H9 (cell line): ENCODE measurements around the gene BMP7. TPM values are rescaled to one million over a fixed set of nuclear protein-coding genes. Genes with fewer than 3 reads are reported as not detected.

Experiments
- DNase-seq: peaks from one replicate; pipeline ENCODE4 v3.0.0-alpha.2; 2017
- H2AFZ ChIP-seq: one replicate; pipeline ENCODE4 v1.6.1; 2013; ENCODE audit warnings: mild to moderate bottlenecking, low read length, control low read depth, moderate library complexity
- H2AK5ac ChIP-seq: 2 replicates; pipeline ENCODE4 v1.6.1; 2013; ENCODE audit warnings: low read length, control low read depth, mixed read lengths; ENCODE audit not compliant: insufficient read length
- H2BK120ac ChIP-seq: one replicate; pipeline ENCODE4 v1.6.1; 2013; ENCODE audit warnings: low read depth, mild to moderate bottlenecking, low read length, control low read depth, inconsistent platforms; ENCODE audit not compliant: poor library complexity, severe bottlenecking
- H2BK12ac ChIP-seq: 2 replicates; pipeline ENCODE4 v1.6.1; 2013; ENCODE audit warnings: low read length, control low read depth, mixed read lengths, low read depth; ENCODE audit not compliant: insufficient read length
- H2BK15ac ChIP-seq: 2 replicates; pipeline ENCODE4 v1.6.1; 2013; ENCODE audit warnings: low read depth, low read length, control low read depth
- H2BK20ac ChIP-seq: one replicate; pipeline ENCODE4 v1.6.1; 2013; ENCODE audit warnings: low read depth, mild to moderate bottlenecking, low read length, control low read depth, inconsistent platforms; ENCODE audit not compliant: poor library complexity, severe bottlenecking
- H2BK5ac ChIP-seq: 2 replicates; pipeline ENCODE4 v1.6.1; 2013; ENCODE audit warnings: low read length, control low read depth, mixed read lengths; ENCODE audit not compliant: insufficient read length
- H3K14ac ChIP-seq: 2 replicates; pipeline ENCODE4 v1.6.1; 2013; ENCODE audit warnings: low read length, control low read depth; ENCODE audit not compliant: insufficient read depth
- H3K18ac ChIP-seq: 2 replicates; pipeline ENCODE4 v1.6.1; 2013; ENCODE audit warnings: low read depth, mild to moderate bottlenecking, mixed read lengths, low read length, control low read depth; ENCODE audit not compliant: insufficient read length
- H3K23ac ChIP-seq: 2 replicates; pipeline ENCODE4 v1.6.1; 2013; ENCODE audit warnings: low read length, control low read depth, mixed read lengths, low read depth; ENCODE audit not compliant: insufficient read length
- H3K23me2 ChIP-seq: 2 replicates; pipeline ENCODE4 v1.6.1; 2013; ENCODE audit warnings: low read depth, mild to moderate bottlenecking, mixed read lengths, low read length, control low read depth; ENCODE audit not compliant: insufficient read length, poor library complexity, severe bottlenecking
- H3K27ac ChIP-seq: 2 replicates; pipeline ENCODE4 v1.5.1; 2013; ENCODE audit warnings: low read length, control low read depth, mixed read lengths, low read depth; ENCODE audit not compliant: insufficient read length
- H3K27me3 ChIP-seq: 2 replicates; pipeline ENCODE4 v1.6.1; 2013; ENCODE audit warnings: low read length, control low read depth, inconsistent platforms; ENCODE audit not compliant: insufficient read depth
- H3K4ac ChIP-seq: 2 replicates; pipeline ENCODE4 v1.6.1; 2013; ENCODE audit warnings: low read depth, mild to moderate bottlenecking, control low read depth, inconsistent platforms, low read length, moderate library complexity
- H3K4me1 ChIP-seq: 2 replicates; pipeline ENCODE4 v1.6.1; 2013; ENCODE audit warnings: low read length, control low read depth, inconsistent platforms; ENCODE audit not compliant: insufficient read depth
- H3K4me2 ChIP-seq: 2 replicates; pipeline ENCODE4 v1.6.1; 2013; ENCODE audit warnings: low read length, control low read depth, mixed read lengths; ENCODE audit not compliant: insufficient read length, insufficient read depth
- H3K56ac ChIP-seq: 2 replicates; pipeline ENCODE4 v1.6.1; 2013; ENCODE audit warnings: low read depth, mild to moderate bottlenecking, mixed read lengths, low read length, control low read depth; ENCODE audit not compliant: insufficient read length
- H3K79me1 ChIP-seq: 2 replicates; pipeline ENCODE4 v1.6.1; 2013; ENCODE audit warnings: low read depth, mild to moderate bottlenecking, moderate library complexity, low read length, control low read depth, inconsistent platforms; ENCODE audit not compliant: insufficient read depth, poor library complexity, severe bottlenecking
- H3K79me2 ChIP-seq: 2 replicates; pipeline ENCODE4 v1.6.1; 2013; ENCODE audit warnings: low read length, control low read depth, inconsistent platforms; ENCODE audit not compliant: insufficient read depth
- H3K9ac ChIP-seq: 2 replicates; pipeline ENCODE4 v1.6.1; 2013; ENCODE audit warnings: low read length, control low read depth, mixed read lengths; ENCODE audit not compliant: insufficient read length; ENCODE audit errors: extremely low read depth
- H3K9me3 ChIP-seq: one replicate; pipeline ENCODE4 v1.6.1; 2013; ENCODE audit warnings: low read depth, low read length, inconsistent platforms; ENCODE audit not compliant: control insufficient read depth
- H3T11ph ChIP-seq: one replicate; pipeline ENCODE4 v1.6.1; 2013; ENCODE audit warnings: mild to moderate bottlenecking, low read length, control low read depth, inconsistent platforms
- H4K20me1 ChIP-seq: one replicate; pipeline ENCODE4 v1.6.1; 2013; ENCODE audit not compliant: control insufficient read depth, insufficient read length, insufficient read depth
- H4K5ac ChIP-seq: 2 replicates; pipeline ENCODE4 v1.6.1; 2013; ENCODE audit warnings: low read depth, mild to moderate bottlenecking, mixed read lengths, low read length, control low read depth; ENCODE audit not compliant: insufficient read length
- H4K8ac ChIP-seq: replicated peaks from 2 replicates; pipeline ENCODE4 v1.6.1; 2013; ENCODE audit warnings: low read length, control low read depth, mixed read lengths, low read depth; ENCODE audit not compliant: insufficient read length
- H4K91ac ChIP-seq: 2 replicates; pipeline ENCODE4 v1.6.1; 2013; ENCODE audit warnings: low read depth, mild to moderate bottlenecking, moderate library complexity, mixed read lengths, low read length, control low read depth; ENCODE audit not compliant: insufficient read length
- H3K27ac Mint-ChIP-seq, 3 experiments: 2 replicates in 2 of 3; 3 replicates in 1 of 3; pipeline ENCODE4 v1.8.0; 2020 to 2021; ENCODE audit warnings: mixed read lengths in 3 of 3, mild to moderate bottlenecking in 1 of 3, moderate library complexity in 1 of 3
- H3K27me3 Mint-ChIP-seq: 2 replicates; pipeline ENCODE4 v1.8.0; 2021; ENCODE audit warnings: low read depth, mild to moderate bottlenecking, moderate library complexity, mixed read lengths
- H3K36me3 Mint-ChIP-seq, 3 experiments: 2 replicates in 2 of 3; 3 replicates in 1 of 3; pipeline ENCODE4 v1.8.0; 2020 to 2021; ENCODE audit warnings: low read depth in 3 of 3, mixed read lengths in 3 of 3; ENCODE audit not compliant: insufficient read depth in 1 of 3
- H3K4me1 Mint-ChIP-seq, 2 experiments: 2 replicates each; pipeline ENCODE4 v1.8.0; 2020; ENCODE audit warnings: mixed read lengths in 2 of 2
- H3K4me3 Mint-ChIP-seq, 2 experiments: 2 replicates in 1 of 2; 3 replicates in 1 of 2; pipeline ENCODE4 v1.8.0; 2020 to 2021; ENCODE audit warnings: mild to moderate bottlenecking in 2 of 2, mixed read lengths in 2 of 2, moderate library complexity in 1 of 2
- H3K9me3 Mint-ChIP-seq, 2 experiments: 2 replicates in 1 of 2; 3 replicates in 1 of 2; pipeline ENCODE4 v1.8.0; 2020; ENCODE audit warnings: mild to moderate bottlenecking in 2 of 2, mixed read lengths in 2 of 2, moderate library complexity in 1 of 2
- CTCF ChIP-seq: fragments of 200-600 bp; sonication (generic); conservative IDR thresholded peaks from 3 replicates; pipeline ENCODE4 v1.8.0; 2021; ENCODE audit warnings: antibody characterized with exemption, mild to moderate bottlenecking
- WGBS: extraction: QIAGEN DNeasy Blood & Tissue Kit; methylation state at CpG from one replicate; pipeline ENCODE4 v1.1.7; 2013; ENCODE audit warnings: missing lambda C conversion rate, low lambda C conversion rate, mixed read lengths; ENCODE audit not compliant: insufficient read length; ENCODE audit errors: extremely low coverage; 5-methylcytosine and 5-hydroxymethylcytosine counted together
- total RNA-seq: library from RNA; stranded (reverse); gene quantifications from 2 replicates; pipeline ENCODE4 v1.2.1, GENCODE V29; 2021

The BMP7 gene
- total RNA-seq, 1 experiment from 2014 or later, result 17.7 TPM

- no peaks in the 10 kb centered on the region for H3K9me3 ChIP-seq
- no peaks in the 10 kb centered on the region for H3K79me2 ChIP-seq
- no peak overlapping the region for H2AFZ ChIP-seq
- no peak for DNase-seq
- H3K56ac ChIP-seq, result no peak overlapping the region
- no peak overlapping the region for H3T11ph ChIP-seq
- H3K27me3 ChIP-seq, result no peaks in the 10 kb centered on the region
- H3K4ac ChIP-seq, result no peak overlapping the region
- H2BK5ac ChIP-seq, result no peak overlapping the region
- H3K9ac ChIP-seq, result no peak overlapping the region
- no peak overlapping the region for H3K14ac ChIP-seq
- no peak overlapping the region for H3K4me2 ChIP-seq
- Mint-ChIP-seq H3K9me3 (no peaks in the 10 kb centered on the region), H3K27me3 (peaks cover 16% of the 10 kb centered on the region), H3K4me1 (peaks cover 14 to 26% of the 10 kb centered on the region in 2 experiments), H3K36me3 (peaks cover 0 to 4% (median 0%) of the 10 kb centered on the region in 3 experiments; a peak in 1 of 7 replicates), H3K4me3 (no peak overlapping the region), H3K27ac (no peak overlapping the region)
- H3K18ac ChIP-seq, result no peak overlapping the region
- H3K79me1 ChIP-seq, result no peaks in the 10 kb centered on the region
- WGBS, result no CpG with 5 or more reads among the region's 9 CpGs
- no peak overlapping the region for H2AK5ac ChIP-seq
- H2BK120ac ChIP-seq, result no peak overlapping the region
- no peak overlapping the region for H2BK12ac ChIP-seq
- H4K8ac ChIP-seq, result no peak overlapping the region
- no peak overlapping the region for H2BK15ac ChIP-seq
- no peaks in the 10 kb centered on the region for H4K20me1 ChIP-seq
- peaks cover 4% of the 10 kb centered on the region; the same call in 1 of the 2 replicates for H3K4me1 ChIP-seq
- no peak overlapping the region for H4K91ac ChIP-seq
- H3K23me2 ChIP-seq, result no peaks in the 10 kb centered on the region
- no peak overlapping the region for H2BK20ac ChIP-seq
- no peak overlapping the region for H3K27ac ChIP-seq
- H4K5ac ChIP-seq, result no peak overlapping the region
- TF ChIP-seq CTCF, result no peak
- no peak overlapping the region for H3K23ac ChIP-seq
These were observed 49.8 kb downstream of the BMP7 start for GRCh38 chr20:57216669-57217068.
